ENCODE measurements around the gene DCTN5.

GRCh38 chr16:23668873-23669272 is 27.6 kb downstream of the DCTN5 start:
- no peak for TF ChIP-seq GATA2 (IDR thresholded peaks at IDR 0.05; ENCODE audit: low read depth, low read length)
- no peak for TF ChIP-seq GATA3 (IDR thresholded peaks at IDR 0.05; ENCODE audit: low read depth, low read length)

Measured in SH-SY5Y (cell line).